ENCODE data around the gene RNF26. TPM values are rescaled to one million over a fixed set of nuclear protein-coding genes. Genes with fewer than 3 reads are reported as not detected.

Gene RNF26
- total and polyA plus RNA-seq, 9 donors, result 3.0 to 22.1 (median 18.3) TPM

GRCh38 chr11:119335091-119335654, 846 bp downstream of the RNF26 start:
- Histone ChIP-seq H3K36me3 (ENCODE audit: control insufficient read depth, insufficient read depth, low read length) (peaks cover 11% of the 10 kb centered on the region), H3K4me3 (ENCODE audit: low read length) (peak overlapping the region; percentile 88), H3K27me3 (ENCODE audit: control insufficient read depth, insufficient read depth, low read length) (peaks cover under 1% of the 10 kb centered on the region), H3K27ac (ENCODE audit: low read length) (peak overlapping the region; percentile 89), H3K4me1 (ENCODE audit: control insufficient read depth, insufficient read depth, low read length) (peaks cover 39% of the 10 kb centered on the region), H3K9me3 (replicated peaks; ENCODE audit: control insufficient read depth, low read depth, low read length) (no peaks in the 10 kb centered on the region)
- DNase-seq, result no peak
- 61% methylated on average over 14 of the region's 15 CpGs for WGBS (ENCODE audit: insufficient coverage)

- Histone ChIP-seq H3K36me3 (ENCODE audit: control insufficient read depth, insufficient read depth, low read length) (peaks cover 11% of the 10 kb centered on the region), H3K4me1 (ENCODE audit: control insufficient read depth, insufficient read depth, low read length) (peaks cover 46% of the 10 kb centered on the region), H3K4me3 (ENCODE audit: low read length) (no peak overlapping the region), H3K27me3 (ENCODE audit: control insufficient read depth, insufficient read depth, low read length) (peaks cover 2% of the 10 kb centered on the region), H3K27ac (ENCODE audit: low read length) (no peak overlapping the region), H3K9me3 (replicated peaks; ENCODE audit: control insufficient read depth, low read depth, low read length) (no peaks in the 10 kb centered on the region)
- 89% methylated on average over 26 of the region's 30 CpGs for WGBS (ENCODE audit: insufficient coverage)
- DNase-seq, result peak; percentile 20
These were observed 1.6 kb downstream of the RNF26 start for GRCh38 chr11:119335655-119336543.

GRCh38 chr11:119336744-119337469, 2.6 kb downstream of the RNF26 start:
- Histone ChIP-seq H3K4me1 (ENCODE audit: control insufficient read depth, insufficient read depth, low read length) (peaks cover 55% of the 10 kb centered on the region), H3K4me3 (ENCODE audit: low read length) (no peak overlapping the region), H3K27me3 (ENCODE audit: control insufficient read depth, insufficient read depth, low read length) (peaks cover 6% of the 10 kb centered on the region), H3K9me3 (replicated peaks; ENCODE audit: control insufficient read depth, low read depth, low read length) (no peaks in the 10 kb centered on the region), H3K36me3 (ENCODE audit: control insufficient read depth, insufficient read depth, low read length) (peaks cover 11% of the 10 kb centered on the region), H3K27ac (ENCODE audit: low read length) (no peak overlapping the region)
- 85% methylated on average over 5 of the region's 9 CpGs for WGBS (ENCODE audit: insufficient coverage)
- peak; percentile 11 for DNase-seq

- H3K4me3 ChIP-seq (ENCODE audit: low read length), result no peak overlapping the region
- peaks cover 55% of the 10 kb centered on the region for H3K4me1 ChIP-seq (ENCODE audit: control insufficient read depth, insufficient read depth, low read length)
These were observed 3.4 kb downstream of the RNF26 start for GRCh38 chr11:119337581-119338317.

GRCh38 chr11:119338318-119338890, 4.1 kb downstream of the RNF26 start:
- Histone ChIP-seq H3K27me3 (ENCODE audit: control insufficient read depth, insufficient read depth, low read length) (peaks cover 11% of the 10 kb centered on the region), H3K9me3 (replicated peaks; ENCODE audit: control insufficient read depth, low read depth, low read length) (no peaks in the 10 kb centered on the region), H3K36me3 (ENCODE audit: control insufficient read depth, insufficient read depth, low read length) (peaks cover 11% of the 10 kb centered on the region), H3K4me3 (ENCODE audit: low read length) (peak overlapping the region; percentile 57), H3K27ac (ENCODE audit: low read length) (no peak overlapping the region), H3K4me1 (ENCODE audit: control insufficient read depth, insufficient read depth, low read length) (peaks cover 55% of the 10 kb centered on the region)
- peak; percentile 83 for DNase-seq
- 3% methylated on average over 8 of the region's 17 CpGs for WGBS (ENCODE audit: insufficient coverage)

More at GRCh38 chr11:119337581-119338317, 3.4 kb downstream of the RNF26 start:
- DNase-seq, result peak; percentile 46
- peaks cover 11% of the 10 kb centered on the region for H3K27me3 ChIP-seq (ENCODE audit: control insufficient read depth, insufficient read depth, low read length)
- WGBS (ENCODE audit: insufficient coverage), result 42% methylated on average over 2 of the region's 9 CpGs
- no peaks in the 10 kb centered on the region for H3K9me3 ChIP-seq (replicated peaks; ENCODE audit: control insufficient read depth, low read depth, low read length)
- H3K27ac ChIP-seq (ENCODE audit: low read length), result no peak overlapping the region
- peaks cover 11% of the 10 kb centered on the region for H3K36me3 ChIP-seq (ENCODE audit: control insufficient read depth, insufficient read depth, low read length)

DNA sequence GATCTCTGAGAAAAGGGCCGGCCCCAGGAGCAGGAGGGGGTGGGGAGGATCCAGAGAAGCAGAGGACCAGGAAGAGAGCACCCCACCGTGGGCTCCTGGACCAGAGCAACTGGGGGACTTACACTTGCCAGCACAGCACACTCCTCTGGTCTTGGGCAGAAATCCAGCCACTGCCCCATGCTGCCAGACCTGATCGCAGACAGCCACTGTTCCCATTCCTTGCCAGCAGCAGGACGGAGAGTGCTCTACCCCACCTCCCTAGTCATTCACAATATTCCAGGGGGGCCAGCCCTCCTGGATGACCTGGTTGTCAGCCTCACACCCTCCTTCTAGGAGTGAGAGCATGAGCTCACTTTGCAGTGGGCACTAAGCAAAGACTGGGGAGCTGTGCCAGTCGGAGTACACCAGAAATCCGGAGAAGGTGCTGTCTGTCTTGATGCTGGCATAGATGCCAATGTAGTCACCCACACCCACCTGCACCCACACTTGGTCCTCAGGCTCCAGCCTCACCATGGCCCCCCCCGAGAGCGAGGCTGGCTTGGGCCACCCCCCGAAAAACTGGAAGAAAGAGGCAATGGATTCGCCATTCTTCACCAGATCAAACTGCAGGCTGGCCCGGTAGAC, 4.8 kb downstream of the RNF26 start:
- peak; percentile 52 for DNase-seq
- H3K4me3 ChIP-seq (ENCODE audit: low read length), result peak overlapping the region; percentile 57
- H3K27ac ChIP-seq (ENCODE audit: low read length), result no peak overlapping the region
- peaks cover 11% of the 10 kb centered on the region for H3K27me3 ChIP-seq (ENCODE audit: control insufficient read depth, insufficient read depth, low read length)
- 24% methylated on average over 7 of the region's 11 CpGs for WGBS (ENCODE audit: insufficient coverage)
- peaks cover 56% of the 10 kb centered on the region for H3K4me1 ChIP-seq (ENCODE audit: control insufficient read depth, insufficient read depth, low read length)
- peaks cover 11% of the 10 kb centered on the region for H3K36me3 ChIP-seq (ENCODE audit: control insufficient read depth, insufficient read depth, low read length)
- no peaks in the 10 kb centered on the region for H3K9me3 ChIP-seq (replicated peaks; ENCODE audit: control insufficient read depth, low read depth, low read length)

- H3K9me3 ChIP-seq (replicated peaks; ENCODE audit: control insufficient read depth, low read depth, low read length), result no peaks in the 10 kb centered on the region
- H3K4me1 ChIP-seq (ENCODE audit: control insufficient read depth, insufficient read depth, low read length), result peaks cover 57% of the 10 kb centered on the region
- 2% methylated on average over 86 of the region's 86 CpGs for WGBS (ENCODE audit: insufficient coverage)
- H3K27me3 ChIP-seq (ENCODE audit: control insufficient read depth, insufficient read depth, low read length), result peaks cover 11% of the 10 kb centered on the region
- peaks cover 11% of the 10 kb centered on the region for H3K36me3 ChIP-seq (ENCODE audit: control insufficient read depth, insufficient read depth, low read length)
- peak overlapping the region; percentile 94 for H3K27ac ChIP-seq (ENCODE audit: low read length)
- peak; percentile 86 for DNase-seq
- H3K4me3 ChIP-seq (ENCODE audit: low read length), result peak overlapping the region; percentile 68
These were observed 5.4 kb downstream of the RNF26 start for GRCh38 chr11:119339589-119340334.

- H3K9me3 ChIP-seq (replicated peaks; ENCODE audit: control insufficient read depth, low read depth, low read length), result no peaks in the 10 kb centered on the region
- peaks cover 49% of the 10 kb centered on the region for H3K4me1 ChIP-seq (ENCODE audit: control insufficient read depth, insufficient read depth, low read length)
- H3K4me3 ChIP-seq (ENCODE audit: low read length), result peak within 1 kb of the TSS; percentile 68
- H3K27ac ChIP-seq (ENCODE audit: low read length), result peak within 1 kb of the TSS; percentile 94
- peaks cover 11% of the 10 kb centered on the region for H3K36me3 ChIP-seq (ENCODE audit: control insufficient read depth, insufficient read depth, low read length)
- DNase-seq, result peak; percentile 97
- H3K27me3 ChIP-seq (ENCODE audit: control insufficient read depth, insufficient read depth, low read length), result peaks cover 11% of the 10 kb centered on the region
- WGBS (ENCODE audit: insufficient coverage), result under 1% methylated on average over 49 of the region's 53 CpGs
These were observed 6.3 kb downstream of the RNF26 start, which contains the start of gene C1QTNF5 for GRCh38 chr11:119340335-119341221. Gene C1QTNF5, minus strand, starts transcription at chr11:119340883. Its CDS starts 486 bp downstream, at chr11:119340397.

All from muscle of leg (tissue), 11 donors.